ENCODE results near the gene DNAJA2. TPM values are rescaled to one million over a fixed set of nuclear protein-coding genes. Genes with fewer than 3 reads are reported as not detected.

The DNAJA2 gene
- polyA plus RNA-seq, 1 experiment, result 26.7 TPM

DNA sequence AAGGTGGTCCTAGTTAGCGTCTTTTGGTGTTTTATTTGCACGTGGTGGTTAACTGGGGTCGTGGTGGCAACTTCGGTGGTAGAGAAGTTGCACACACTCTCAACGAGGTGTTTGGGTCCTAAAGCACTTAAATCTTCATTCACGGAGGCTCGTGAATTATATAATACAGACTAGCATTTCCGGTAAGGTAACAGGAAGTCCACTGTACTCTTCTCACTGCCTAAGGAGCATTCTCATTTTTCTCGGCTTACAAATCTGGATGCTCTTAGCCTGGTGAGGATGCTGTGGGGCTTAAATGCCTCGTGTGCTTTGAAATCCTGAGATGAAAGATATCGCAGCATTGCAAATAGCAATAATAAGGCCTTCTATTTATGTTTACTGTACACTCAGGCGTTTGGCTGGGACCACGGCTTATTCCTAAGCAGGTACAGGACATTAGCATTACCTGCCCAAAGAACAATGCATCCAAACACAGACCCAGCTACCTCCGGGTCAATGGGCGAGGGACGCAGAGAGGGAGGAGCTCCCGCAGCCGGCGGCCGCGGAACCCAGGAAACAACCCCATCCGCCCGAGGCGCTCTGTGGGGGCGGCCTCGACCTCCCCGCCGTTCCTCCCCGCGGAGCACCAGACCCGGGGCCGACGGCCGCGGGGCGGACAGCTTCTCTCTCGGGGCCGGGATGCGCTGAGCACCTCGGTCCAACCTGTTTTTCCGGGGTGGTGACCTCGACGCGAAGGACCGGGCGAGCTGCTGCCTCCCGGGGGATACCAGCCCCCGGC is 856 bp downstream of the DNAJA2 start:
- H3K4me3 ChIP-seq (ENCODE audit: low read depth, low read length), result peak overlapping the region; percentile 83
- TF ChIP-seq, protein P1, sequence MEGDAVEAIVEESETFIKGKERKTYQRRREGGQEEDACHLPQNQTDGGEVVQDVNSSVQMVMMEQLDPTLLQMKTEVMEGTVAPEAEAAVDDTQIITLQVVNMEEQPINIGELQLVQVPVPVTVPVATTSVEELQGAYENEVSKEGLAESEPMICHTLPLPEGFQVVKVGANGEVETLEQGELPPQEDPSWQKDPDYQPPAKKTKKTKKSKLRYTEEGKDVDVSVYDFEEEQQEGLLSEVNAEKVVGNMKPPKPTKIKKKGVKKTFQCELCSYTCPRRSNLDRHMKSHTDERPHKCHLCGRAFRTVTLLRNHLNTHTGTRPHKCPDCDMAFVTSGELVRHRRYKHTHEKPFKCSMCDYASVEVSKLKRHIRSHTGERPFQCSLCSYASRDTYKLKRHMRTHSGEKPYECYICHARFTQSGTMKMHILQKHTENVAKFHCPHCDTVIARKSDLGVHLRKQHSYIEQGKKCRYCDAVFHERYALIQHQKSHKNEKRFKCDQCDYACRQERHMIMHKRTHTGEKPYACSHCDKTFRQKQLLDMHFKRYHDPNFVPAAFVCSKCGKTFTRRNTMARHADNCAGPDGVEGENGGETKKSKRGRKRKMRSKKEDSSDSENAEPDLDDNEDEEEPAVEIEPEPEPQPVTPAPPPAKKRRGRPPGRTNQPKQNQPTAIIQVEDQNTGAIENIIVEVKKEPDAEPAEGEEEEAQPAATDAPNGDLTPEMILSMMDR (IDR thresholded peaks at IDR 0.05; ENCODE audit: low read depth, low read length), result no peak
- H3K27ac ChIP-seq (ENCODE audit: low read depth, low read length), result peak overlapping the region; percentile 77
- no peaks in the 10 kb centered on the region for H3K27me3 ChIP-seq (ENCODE audit: control insufficient read depth, insufficient read depth, low read length)
- DNase-seq (ENCODE audit: low read depth, low spot score), result no peak
- ChIA-PET CTCF (interaction anchor here (0.6 to 2.1 kb wide), 6 partner anchors 10 to 1192 kb away, joined by 3 to 9 read pairs (median 4); no protein-coding TSS in a partner anchor), POLR2A (interaction anchor here (0.6 to 1.1 kb wide), 3 partner anchors 10 to 183 kb away, joined by 3 to 5 read pairs (median 3); no protein-coding TSS in a partner anchor)
- H3K9me3 ChIP-seq (ENCODE audit: control insufficient read depth, insufficient read depth, low read length), result no peaks in the 10 kb centered on the region; the same call in 1 of the 2 replicates

DNA sequence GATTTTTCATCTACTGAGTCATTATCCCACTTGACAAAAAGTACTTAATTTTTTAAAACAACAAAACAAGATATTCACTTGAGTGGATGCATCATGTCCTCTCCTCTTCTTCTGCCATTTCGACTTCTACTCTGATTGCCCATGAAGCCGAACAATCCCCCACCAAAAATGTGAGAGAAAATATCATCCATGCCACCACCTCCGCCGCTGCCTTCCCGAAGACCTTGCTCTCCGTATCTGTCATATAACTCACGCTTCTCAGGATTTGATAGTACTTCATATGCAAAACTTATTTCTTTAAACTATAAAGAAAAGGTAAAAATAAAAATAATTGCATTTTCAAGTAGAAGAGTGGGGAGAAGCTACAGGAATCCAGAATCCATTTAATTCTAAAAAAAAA is 2.2 kb downstream of the DNAJA2 start:
- POLR2A ChIA-PET, result no interaction called here
- H3K9me3 ChIP-seq (ENCODE audit: control insufficient read depth, insufficient read depth, low read length), result no peaks in the 10 kb centered on the region; the same call in 1 of the 2 replicates
- no peak overlapping the region for H3K4me3 ChIP-seq (ENCODE audit: low read depth, low read length)
- TF ChIP-seq, protein P1 (IDR thresholded peaks at IDR 0.05; ENCODE audit: low read depth, low read length), result no peak
- no peak overlapping the region for H3K27ac ChIP-seq (ENCODE audit: low read depth, low read length)
- no peak for DNase-seq (ENCODE audit: low read depth, low spot score)
- CTCF ChIA-PET, result interaction anchor here (0.6 to 2.1 kb wide), 4 partner anchors 9 to 137 kb away, joined by 4 to 7 read pairs (median 6); no protein-coding TSS in a partner anchor
- no peaks in the 10 kb centered on the region for H3K27me3 ChIP-seq (ENCODE audit: control insufficient read depth, insufficient read depth, low read length)

DNA sequence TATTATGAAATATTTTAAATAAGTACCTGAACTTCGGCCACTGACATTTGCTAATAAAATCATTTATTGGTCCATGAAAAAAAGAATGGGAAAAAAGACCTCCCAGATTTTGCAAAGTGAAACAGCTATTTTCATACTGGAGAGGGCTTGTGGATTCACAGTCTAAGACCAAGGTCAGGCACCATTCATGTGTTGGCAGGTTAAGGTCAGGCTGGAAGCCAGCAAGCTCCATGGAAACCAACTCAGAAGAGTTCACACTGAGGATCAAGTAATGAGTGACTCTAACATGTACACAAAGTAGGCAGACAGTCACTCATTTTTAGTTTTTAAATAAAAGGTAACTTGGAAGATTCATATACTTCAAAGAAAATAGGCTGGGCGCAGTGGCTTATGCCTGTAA is 3.4 kb downstream of the DNAJA2 start:
- CTCF ChIA-PET, result no interaction called here
- H3K4me3 ChIP-seq (ENCODE audit: low read depth, low read length), result no peak overlapping the region
- H3K27ac ChIP-seq (ENCODE audit: low read depth, low read length), result no peak overlapping the region
- H3K27me3 ChIP-seq (ENCODE audit: control insufficient read depth, insufficient read depth, low read length), result no peaks in the 10 kb centered on the region
- POLR2A ChIA-PET, result no interaction called here
- no peaks in the 10 kb centered on the region; the same call in 1 of the 2 replicates for H3K9me3 ChIP-seq (ENCODE audit: control insufficient read depth, insufficient read depth, low read length)
- TF ChIP-seq, protein P1 (IDR thresholded peaks at IDR 0.05; ENCODE audit: low read depth, low read length), result no peak
- no peak for DNase-seq (ENCODE audit: low read depth, low spot score)

DNA sequence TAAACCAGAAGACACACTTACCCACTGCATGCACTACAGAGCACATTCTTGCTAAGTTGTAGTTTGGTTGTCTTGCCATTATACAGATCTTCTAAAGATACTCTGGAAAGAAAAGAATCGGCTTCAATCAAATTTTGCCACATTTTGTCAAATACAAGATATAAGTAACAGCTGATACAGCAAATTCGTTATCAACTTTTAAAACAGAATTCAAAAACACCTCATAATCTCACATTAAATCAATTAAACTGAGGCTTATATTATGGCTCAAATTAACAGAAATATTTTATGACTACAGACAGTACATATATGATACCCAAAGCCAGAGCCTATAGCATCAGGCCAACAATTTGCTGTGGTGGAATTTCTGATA is 5.4 kb downstream of the DNAJA2 start:
- Histone ChIP-seq H3K4me3 (ENCODE audit: low read depth, low read length) (no peak overlapping the region), H3K9me3 (ENCODE audit: control insufficient read depth, insufficient read depth, low read length) (no peaks in the 10 kb centered on the region; the same call in 1 of the 2 replicates), H3K27ac (ENCODE audit: low read depth, low read length) (no peak overlapping the region), H3K27me3 (ENCODE audit: control insufficient read depth, insufficient read depth, low read length) (no peaks in the 10 kb centered on the region)
- TF ChIP-seq, protein P1 (IDR thresholded peaks at IDR 0.05; ENCODE audit: low read depth, low read length), result no peak
- POLR2A ChIA-PET, result no interaction called here
- CTCF ChIA-PET, result interaction anchor here (1.1 kb wide), 1 partner anchor 295 kb away, joined by 3 read pairs; no protein-coding TSS in a partner anchor
- DNase-seq (ENCODE audit: low read depth, low spot score), result no peak

DNA sequence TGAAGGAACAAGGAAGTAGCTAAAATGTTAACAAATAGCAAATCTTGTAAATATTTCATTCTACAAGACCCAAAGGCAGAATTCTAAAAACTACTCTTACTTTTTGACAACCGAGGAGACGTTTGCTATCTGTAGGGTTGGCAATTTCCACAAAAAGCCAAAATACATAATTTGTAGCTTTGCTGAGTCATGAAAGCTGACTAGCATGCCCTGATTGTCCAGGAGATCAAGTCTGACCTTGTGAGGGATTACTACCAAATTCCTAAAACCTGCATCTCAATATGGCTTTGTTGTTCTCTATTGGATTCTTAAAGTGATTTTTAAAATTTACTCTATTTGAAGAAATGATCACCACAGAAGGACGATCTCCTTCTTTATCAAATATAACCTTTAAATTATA is 10.8 kb downstream of the DNAJA2 start:
- no peak overlapping the region for H3K4me3 ChIP-seq (ENCODE audit: low read depth, low read length)
- H3K9me3 ChIP-seq (ENCODE audit: control insufficient read depth, insufficient read depth, low read length), result no peaks in the 10 kb centered on the region
- no peak for DNase-seq (ENCODE audit: low read depth, low spot score)
- POLR2A ChIA-PET, result interaction anchor here (1.5 kb wide), 1 partner anchor 10 kb away, joined by 5 read pairs; no protein-coding TSS in a partner anchor
- H3K27ac ChIP-seq (ENCODE audit: low read depth, low read length), result no peak overlapping the region
- no peaks in the 10 kb centered on the region for H3K27me3 ChIP-seq (ENCODE audit: control insufficient read depth, insufficient read depth, low read length)
- CTCF ChIA-PET, result interaction anchor here (0.7 to 3.0 kb wide), 6 partner anchors 10 to 1202 kb away, joined by 3 to 11 read pairs (median 6); partner anchors contain the start of gene DNAJA2
- TF ChIP-seq, protein P1 (IDR thresholded peaks at IDR 0.05; ENCODE audit: low read depth, low read length), result no peak
